Measurements from ENCODE around the gene UST.

DNA sequence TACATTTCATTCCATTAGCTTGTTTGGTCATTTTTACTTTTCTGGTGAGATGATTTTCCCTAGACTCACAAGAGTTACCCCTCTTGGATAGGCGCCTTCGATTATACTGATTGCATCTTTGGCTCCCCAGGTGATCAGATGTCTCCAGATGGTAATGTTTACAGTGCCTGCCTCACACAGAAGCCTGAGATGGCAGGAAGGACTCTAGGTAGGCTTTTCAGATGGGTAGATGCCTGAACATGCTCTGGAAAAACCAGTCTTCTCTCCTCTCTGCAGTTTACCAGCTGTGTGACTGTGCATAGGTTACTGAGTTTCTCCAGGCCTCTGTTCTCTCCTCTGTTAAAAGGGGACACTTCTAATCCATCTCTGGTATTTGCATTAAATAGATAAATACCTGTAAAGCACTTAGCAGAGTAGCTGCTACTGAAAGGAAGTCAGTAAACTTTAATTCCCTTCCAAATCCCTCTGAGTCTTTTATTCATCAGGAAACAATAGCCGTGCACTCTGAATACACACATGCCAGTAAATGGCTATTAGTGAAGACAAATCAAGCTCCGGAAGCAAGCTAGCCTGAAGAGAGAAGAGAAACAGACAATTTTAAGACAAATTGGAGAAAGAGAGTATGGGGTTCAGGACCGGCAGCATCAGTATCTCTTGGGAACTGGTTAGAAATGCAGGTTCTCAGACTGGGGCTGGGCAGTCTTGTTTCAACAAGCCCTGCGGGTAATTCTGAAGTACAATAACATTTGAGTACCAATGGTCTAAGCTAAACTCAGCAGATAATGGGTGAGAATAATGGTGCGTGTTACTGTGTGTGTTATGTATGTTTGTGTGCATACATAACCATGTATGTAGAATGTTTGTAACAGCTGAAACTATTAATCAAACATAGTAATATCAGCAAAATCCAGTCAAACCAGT is 139.4 kb downstream of the UST start:
- TF ChIP-seq POLR2A (IDR thresholded peaks at IDR 0.05) = no peak
- TF ChIP-seq, protein P1, sequence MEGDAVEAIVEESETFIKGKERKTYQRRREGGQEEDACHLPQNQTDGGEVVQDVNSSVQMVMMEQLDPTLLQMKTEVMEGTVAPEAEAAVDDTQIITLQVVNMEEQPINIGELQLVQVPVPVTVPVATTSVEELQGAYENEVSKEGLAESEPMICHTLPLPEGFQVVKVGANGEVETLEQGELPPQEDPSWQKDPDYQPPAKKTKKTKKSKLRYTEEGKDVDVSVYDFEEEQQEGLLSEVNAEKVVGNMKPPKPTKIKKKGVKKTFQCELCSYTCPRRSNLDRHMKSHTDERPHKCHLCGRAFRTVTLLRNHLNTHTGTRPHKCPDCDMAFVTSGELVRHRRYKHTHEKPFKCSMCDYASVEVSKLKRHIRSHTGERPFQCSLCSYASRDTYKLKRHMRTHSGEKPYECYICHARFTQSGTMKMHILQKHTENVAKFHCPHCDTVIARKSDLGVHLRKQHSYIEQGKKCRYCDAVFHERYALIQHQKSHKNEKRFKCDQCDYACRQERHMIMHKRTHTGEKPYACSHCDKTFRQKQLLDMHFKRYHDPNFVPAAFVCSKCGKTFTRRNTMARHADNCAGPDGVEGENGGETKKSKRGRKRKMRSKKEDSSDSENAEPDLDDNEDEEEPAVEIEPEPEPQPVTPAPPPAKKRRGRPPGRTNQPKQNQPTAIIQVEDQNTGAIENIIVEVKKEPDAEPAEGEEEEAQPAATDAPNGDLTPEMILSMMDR (IDR thresholded peaks at IDR 0.05 in 4 of 5, conservative IDR thresholded peaks at IDR 0.05 in 1 of 5) = no peak

Data from gastrocnemius medialis (tissue), 4 donors.